Loucy (cell line): ENCODE results near the gene ABCF2.

ENCODE experiments used
- H2AFZ ChIP-seq: fragments of 200-600 bp; sonication (generic); 2 replicates; pipeline ENCODE4 v1.6.0; 2016; ENCODE audit warnings: antibody characterized with exemption, mild to moderate bottlenecking, low read length, moderate library complexity
- H3F3A ChIP-seq: fragments of 200-600 bp; 2 replicates; pipeline ENCODE4 v1.6.0; 2016; ENCODE audit warnings: antibody characterized with exemption, low read depth, mild to moderate bottlenecking
- H3K27me3 ChIP-seq: fragments of 200-600 bp; sonication (generic); 2 replicates; pipeline ENCODE4 v1.6.1; 2014; ENCODE audit warnings: low read length, mild to moderate bottlenecking; ENCODE audit not compliant: insufficient read depth, poor library complexity, severe bottlenecking
- H3K36me3 ChIP-seq: fragments of 200-600 bp; sonication (generic); 2 replicates; pipeline ENCODE4 v1.6.1; 2016; ENCODE audit warnings: low read length; ENCODE audit not compliant: insufficient read depth
- H3K4me1 ChIP-seq: fragments of 200-600 bp; sonication (generic); 2 replicates; pipeline ENCODE4 v1.5.1; 2014; ENCODE audit warnings: low read length, mild to moderate bottlenecking; ENCODE audit not compliant: insufficient read depth, poor library complexity, severe bottlenecking
- H3K4me2 ChIP-seq: fragments of 200-600 bp; sonication (generic); 2 replicates; pipeline ENCODE4 v1.6.0; 2014; ENCODE audit warnings: antibody characterized with exemption, low read length, low read depth, mild to moderate bottlenecking; ENCODE audit not compliant: poor library complexity, severe bottlenecking
- H3K4me3 ChIP-seq: fragments of 200-600 bp; sonication (generic); 2 replicates; pipeline ENCODE4 v1.5.1; 2014; ENCODE audit warnings: low read length, mild to moderate bottlenecking, mixed read lengths; ENCODE audit not compliant: poor library complexity, severe bottlenecking
- H3K79me2 ChIP-seq: fragments of 200-600 bp; sonication (generic); 2 replicates; pipeline ENCODE4 v1.6.1; 2014; ENCODE audit warnings: low read length; ENCODE audit not compliant: insufficient read depth
- H3K9ac ChIP-seq: fragments of 200-600 bp; sonication (generic); 2 replicates; pipeline ENCODE4 v1.6.0; 2014; ENCODE audit warnings: mild to moderate bottlenecking, low read depth, low read length, moderate library complexity; ENCODE audit not compliant: poor library complexity, severe bottlenecking
- H3K9me2 ChIP-seq: fragments of 200-600 bp; sonication (generic); replicated peaks from 2 replicates; pipeline ENCODE4 v1.6.1; 2016; ENCODE audit warnings: low read depth, low read length, mixed read lengths
- H3K9me3 ChIP-seq: fragments of 200-600 bp; sonication (generic); 2 replicates; pipeline ENCODE4 v1.6.1; 2014; ENCODE audit warnings: mild to moderate bottlenecking, antibody characterized with exemption, low read length, low read depth; ENCODE audit not compliant: insufficient read depth
- H4K20me1 ChIP-seq: fragments of 200-600 bp; sonication (generic); 2 replicates; pipeline ENCODE4 v1.6.0; 2014; ENCODE audit warnings: antibody characterized with exemption, low read length, mild to moderate bottlenecking; ENCODE audit not compliant: insufficient read depth, poor library complexity, severe bottlenecking
- CTCF ChIP-seq: fragments of 200-600 bp; sonication (generic); conservative IDR thresholded peaks from 2 replicates; pipeline ENCODE4 v1.5.1; 2014; ENCODE audit warnings: mild to moderate bottlenecking, antibody characterized with exemption, low read length
- EZH2phosphoT487 ChIP-seq: fragments of 200-600 bp; IDR thresholded peaks from 2 replicates; pipeline ENCODE4 v1.6.1; 2018; ENCODE audit warnings: antibody characterized with exemption, mild to moderate bottlenecking, moderate library complexity, borderline replicate concordance

Gene ABCF2

GRCh38 chr7:151272405-151272804 lies 45.4 kb upstream of the ABCF2 start:
- H3F3A ChIP-seq, result no peaks in the 10 kb centered on the region
- H3K36me3 ChIP-seq, result no peaks in the 10 kb centered on the region
- no peaks in the 10 kb centered on the region for H4K20me1 ChIP-seq
- peak overlapping the region; percentile 72 for H2AFZ ChIP-seq
- TF ChIP-seq EZH2phosphoT487 (no peak), CTCF (no peak)
- H3K4me1 ChIP-seq, result peaks cover 22% of the 10 kb centered on the region
- peak overlapping the region; percentile 3 for H3K4me3 ChIP-seq
- no peaks in the 10 kb centered on the region for H3K27me3 ChIP-seq
- H3K4me2 ChIP-seq, result peak overlapping the region; percentile 44
- H3K9ac ChIP-seq, result no peak overlapping the region
- no peaks in the 10 kb centered on the region for H3K79me2 ChIP-seq
- no peaks in the 10 kb centered on the region for H3K9me2 ChIP-seq
- H3K9me3 ChIP-seq, result no peaks in the 10 kb centered on the region

GRCh38 chr7:151271699-151272355 lies 44.8 kb upstream of the ABCF2 start:
- Histone ChIP-seq H3K9me2 (no peaks in the 10 kb centered on the region), H2AFZ (peak overlapping the region; percentile 72), H3K9me3 (no peaks in the 10 kb centered on the region), H3K4me2 (peak overlapping the region; percentile 44), H3F3A (no peaks in the 10 kb centered on the region), H3K4me3 (peak overlapping the region; percentile 3), H3K79me2 (no peaks in the 10 kb centered on the region), H4K20me1 (no peaks in the 10 kb centered on the region), H3K9ac (no peak overlapping the region), H3K36me3 (no peaks in the 10 kb centered on the region), H3K27me3 (no peaks in the 10 kb centered on the region), H3K4me1 (peaks cover 22% of the 10 kb centered on the region)
- no peak for TF ChIP-seq CTCF
- TF ChIP-seq EZH2phosphoT487, result no peak

GRCh38 chr7:151269511-151269910 lies 42.5 kb upstream of the ABCF2 start:
- H3K4me2 ChIP-seq, result no peak overlapping the region
- no peaks in the 10 kb centered on the region for H3K27me3 ChIP-seq
- H3K9ac ChIP-seq, result no peak overlapping the region
- TF ChIP-seq EZH2phosphoT487 (no peak), CTCF (no peak)
- H3K4me3 ChIP-seq, result no peak overlapping the region
- H3K36me3 ChIP-seq, result no peaks in the 10 kb centered on the region
- H3K9me3 ChIP-seq, result no peaks in the 10 kb centered on the region
- no peaks in the 10 kb centered on the region for H3K9me2 ChIP-seq
- no peak overlapping the region for H2AFZ ChIP-seq
- H3K79me2 ChIP-seq, result no peaks in the 10 kb centered on the region
- H3F3A ChIP-seq, result no peaks in the 10 kb centered on the region
- peaks cover 16% of the 10 kb centered on the region for H3K4me1 ChIP-seq
- H4K20me1 ChIP-seq, result no peaks in the 10 kb centered on the region
